HG02610 (cell line): ENCODE results near the gene AKR7A2.
"Not testable (repeated sequence)": the region's sequence is repeated elsewhere in the genome, so short reads cannot be mapped to it uniquely, and the experiment has no call there.

ENCODE experiments used
- ATAC-seq: cut with Tn5 transposase; IDR thresholded peaks from one replicate; pipeline ENCODE4 v1.9.1; 2021; ENCODE audit warnings: mild to moderate bottlenecking, moderate library complexity; ENCODE audit not compliant: unreplicated experiment

Gene AKR7A2

GRCh38 chr1:19268445-19268844, 43.5 kb downstream of the AKR7A2 start:
- no peak for ATAC-seq

DNA sequence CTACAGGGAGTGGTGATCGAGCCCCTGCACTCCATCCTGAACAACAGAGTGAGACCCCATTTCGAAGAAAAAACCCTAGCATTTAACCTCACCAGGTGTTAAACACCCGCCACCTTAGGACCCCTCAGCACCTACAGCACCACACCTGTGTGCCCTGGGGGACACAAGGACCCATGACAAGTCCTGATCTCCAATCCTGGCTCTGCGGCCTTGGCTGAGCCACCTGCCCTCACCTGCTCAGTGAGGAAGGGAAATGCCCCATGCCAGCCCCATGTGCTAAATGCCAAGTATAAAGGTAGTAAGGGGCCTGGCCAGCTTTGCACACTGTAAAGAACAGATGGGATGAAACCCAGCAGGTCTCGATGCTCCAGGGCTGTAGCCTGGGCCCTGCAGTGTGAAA, 49.2 kb downstream of the AKR7A2 start:
- no peak for ATAC-seq

DNA sequence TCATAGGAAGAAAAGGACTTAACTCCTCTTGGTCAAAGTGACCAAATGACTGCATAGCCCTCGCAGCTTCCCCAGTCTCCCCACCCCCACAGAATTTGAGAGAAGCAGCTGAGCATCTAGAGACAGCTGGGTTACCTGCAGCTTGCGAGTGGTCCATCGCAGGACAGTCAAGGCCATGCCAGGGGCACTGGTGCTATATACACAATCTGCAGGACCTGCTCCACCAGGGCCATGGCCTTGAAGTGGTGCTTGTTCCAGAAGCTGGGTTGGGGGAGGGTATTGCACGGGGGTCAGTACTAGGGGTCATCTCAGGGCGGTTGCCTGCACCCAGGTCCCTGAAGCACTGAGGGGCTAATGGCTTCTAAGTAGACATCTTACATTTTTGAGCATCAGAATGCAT, 49.9 kb downstream of the AKR7A2 start:
- no peak for ATAC-seq

DNA sequence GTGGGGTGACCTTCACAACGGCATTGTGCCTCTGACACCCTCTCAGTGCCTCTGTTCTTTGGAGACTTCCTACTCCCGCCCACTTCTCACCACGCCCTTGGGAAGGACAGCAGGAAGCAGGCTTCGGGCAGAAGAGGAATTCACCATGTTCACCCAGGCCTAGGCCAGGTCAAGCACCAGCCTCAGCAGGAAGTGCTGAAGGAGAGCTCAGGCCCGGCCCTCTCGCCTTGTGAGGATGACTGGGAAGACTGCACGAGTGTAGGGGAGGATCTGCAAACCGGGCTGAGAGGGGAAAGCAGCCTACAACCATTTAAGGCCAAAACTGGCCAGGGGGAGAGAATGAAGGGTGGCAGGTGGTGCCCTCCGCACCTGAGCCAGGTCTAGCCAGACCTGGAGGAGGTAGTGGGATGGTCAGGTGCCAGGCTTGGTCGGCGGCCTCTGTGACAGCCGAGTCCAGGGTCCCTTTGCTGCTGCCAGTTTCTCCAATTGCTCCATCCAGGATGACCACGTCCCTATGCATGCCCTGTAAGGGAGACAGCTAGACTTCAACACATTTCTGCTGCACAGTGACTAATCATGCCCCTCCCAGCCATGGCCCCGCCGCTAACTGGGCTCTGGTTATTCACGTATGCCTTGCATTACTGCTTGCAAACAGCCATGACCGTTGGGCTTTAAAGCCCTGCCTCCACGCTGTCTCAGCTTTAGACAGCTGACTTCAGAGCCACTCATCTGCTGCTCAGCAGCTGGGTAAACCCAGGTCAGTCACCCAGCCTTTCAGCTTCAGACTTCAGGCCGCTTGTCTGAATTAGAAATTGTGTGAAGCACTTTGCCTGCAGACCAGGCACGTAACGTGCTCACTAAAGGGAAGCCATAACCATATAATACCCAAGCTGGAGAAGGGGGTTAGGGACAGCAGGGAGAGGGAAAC, 51.5 kb downstream of the AKR7A2 start:
- no peak for ATAC-seq

- no peak for ATAC-seq
Observed at GRCh38 chr1:19258353-19258752, 53.6 kb downstream of the AKR7A2 start.

- ATAC-seq: no peak
Observed at GRCh38 chr1:19257178-19257914, 54.6 kb downstream of the AKR7A2 start.

GRCh38 chr1:19256301-19256700, 55.6 kb downstream of the AKR7A2 start:
- ATAC-seq: not testable (repeated sequence)

DNA sequence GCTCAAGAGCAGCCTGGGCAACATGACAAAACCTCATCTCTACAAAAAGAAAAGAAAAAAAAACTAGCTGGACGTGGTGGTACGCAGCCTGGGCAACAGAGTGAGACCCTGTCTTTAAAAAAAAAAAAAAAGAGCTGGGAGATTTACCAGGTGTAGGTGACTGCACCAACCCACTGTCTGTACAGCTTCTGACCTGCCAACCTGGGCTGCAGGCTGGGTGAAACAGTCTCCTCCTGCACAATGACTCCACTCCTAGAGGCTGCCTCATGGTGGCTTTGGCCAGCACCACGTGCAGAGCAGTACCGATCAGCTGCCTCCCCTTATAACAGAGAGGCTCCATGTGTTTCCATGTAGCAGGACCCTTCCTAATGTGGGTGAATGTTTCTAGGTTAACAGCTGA, 56.7 kb downstream of the AKR7A2 start:
- ATAC-seq: no peak

GRCh38 chr1:19254416-19254815, 57.5 kb downstream of the AKR7A2 start:
- ATAC-seq: no peak
